IMR-90 (cell line): Measurements from ENCODE around the gene TCIRG1. TPM values are rescaled to one million over a fixed set of nuclear protein-coding genes. Genes with fewer than 3 reads are reported as not detected.

Experiments used
- ATAC-seq: fragments of 200-7000 bp; cut with Tn5 transposase; 2 replicates; pipeline ENCODE4 v1.9.1; 2020; ENCODE audit warnings: low read depth, mild to moderate bottlenecking, moderate library complexity
- BruUV-seq: library from RNA; stranded (reverse); fragments of 400-500 nt; replicated peaks from 2 replicates; lab custom pipeline; 2021; lab: Mats Ljungman, UMichigan
- CTCF ChIA-PET: fragments of 300-600 bp; formaldehyde crosslinking; extraction: SDS; loops from one replicate; lab custom pipeline; 2021; ENCODE audit warnings: antibody characterized with exemption; lab: Yijun Ruan, JAX
- POLR2A ChIA-PET: fragments of 300-600 bp; sonication (Branson Sonifier 250); formaldehyde crosslinking; loops from one replicate; lab custom pipeline; 2022; ENCODE audit warnings: antibody characterized with exemption; ENCODE audit not compliant: unreplicated experiment; lab: Charles Lee
- DNase-seq: peaks from one replicate; pipeline ENCODE4 v3.0.0; 2013
- H2AFZ ChIP-seq: replicated peaks from 2 replicates; pipeline ENCODE3; 2013; ENCODE audit warnings: low read length, mild to moderate bottlenecking; ENCODE audit not compliant: poor library complexity
- H2AK5ac ChIP-seq: 2 replicates; pipeline ENCODE4 v1.6.1; 2013; ENCODE audit warnings: low read depth, low read length, inconsistent platforms
- H2AK9ac ChIP-seq: replicated peaks from 2 replicates; pipeline ENCODE3; 2013; ENCODE audit warnings: mild to moderate bottlenecking, low read depth, low read length, moderate library complexity; ENCODE audit not compliant: poor library complexity
- H2BK120ac ChIP-seq: 2 replicates; pipeline ENCODE4 v1.6.1; 2013; ENCODE audit warnings: low read depth, low read length, inconsistent platforms
- H2BK15ac ChIP-seq: 3 replicates; pipeline ENCODE4 v1.6.1; 2013; ENCODE audit warnings: low read depth, low read length, inconsistent platforms
- H2BK20ac ChIP-seq: 2 replicates; pipeline ENCODE4 v1.6.1; 2013; ENCODE audit warnings: low read depth, mild to moderate bottlenecking, inconsistent platforms, low read length, moderate library complexity
- H2BK5ac ChIP-seq: 2 replicates; pipeline ENCODE4 v1.6.1; 2013; ENCODE audit warnings: mild to moderate bottlenecking, low read depth, low read length, inconsistent platforms; ENCODE audit not compliant: poor library complexity, severe bottlenecking
- H3K14ac ChIP-seq: replicated peaks from 2 replicates; pipeline ENCODE4 v1.6.1; 2013; ENCODE audit warnings: low read depth, low read length, inconsistent platforms
- H3K18ac ChIP-seq: 2 replicates; pipeline ENCODE4 v1.6.1; 2013; ENCODE audit warnings: low read depth, low read length, control low read depth
- H3K23ac ChIP-seq: 2 replicates; pipeline ENCODE4 v1.6.1; 2013; ENCODE audit warnings: low read depth, low read length, inconsistent platforms
- H3K27ac ChIP-seq: 2 replicates; pipeline ENCODE4 v1.5.1; 2013; ENCODE audit warnings: mild to moderate bottlenecking, control low read depth, low read length; ENCODE audit not compliant: insufficient read depth
- H3K27me3 ChIP-seq: 2 replicates; pipeline ENCODE4 v1.6.1; 2013; ENCODE audit warnings: low read length; ENCODE audit not compliant: control insufficient read depth, insufficient read depth
- H3K36me3 ChIP-seq: 2 replicates; pipeline ENCODE4 v1.6.1; 2013; ENCODE audit warnings: low read length, mixed read lengths; ENCODE audit not compliant: control insufficient read depth, insufficient read depth
- H3K4ac ChIP-seq: 2 replicates; pipeline ENCODE4 v1.6.1; 2013; ENCODE audit warnings: low read depth, low read length, inconsistent platforms
- H3K4me1 ChIP-seq: 2 replicates; pipeline ENCODE4 v1.6.1; 2013; ENCODE audit warnings: low read length, mixed read lengths; ENCODE audit not compliant: control insufficient read depth, insufficient read depth
- H3K4me2 ChIP-seq: 2 replicates; pipeline ENCODE4 v1.6.1; 2013; ENCODE audit warnings: low read depth, mild to moderate bottlenecking, control low read depth, low read length, moderate library complexity
- H3K4me3 ChIP-seq: 2 replicates; pipeline ENCODE4 v1.5.1; 2013; ENCODE audit warnings: low read depth, mild to moderate bottlenecking, control low read depth, low read length, moderate library complexity; ENCODE audit not compliant: insufficient read depth
- H3K56ac ChIP-seq: 2 replicates; pipeline ENCODE4 v1.6.1; 2013; ENCODE audit warnings: low read length, inconsistent platforms; ENCODE audit not compliant: insufficient read depth; ENCODE audit errors: extremely low read depth
- H3K79me1 ChIP-seq, 2 experiments: 2 replicates each; pipeline ENCODE4 v1.6.1; 2013; ENCODE audit warnings: low read length in 2 of 2, inconsistent platforms in 1 of 2, low read depth in 1 of 2
- H3K9ac ChIP-seq: 2 replicates; pipeline ENCODE4 v1.6.1; 2013; ENCODE audit warnings: low read depth, low read length, control low read depth
- H3K9me1 ChIP-seq: 2 replicates; pipeline ENCODE4 v1.6.1; 2013; ENCODE audit warnings: low read length, inconsistent platforms; ENCODE audit not compliant: insufficient read depth
- H3K9me3 ChIP-seq: 2 replicates; pipeline ENCODE4 v1.6.1; 2013; ENCODE audit warnings: low read length; ENCODE audit not compliant: control insufficient read depth, insufficient read depth
- H4K20me1 ChIP-seq: 2 replicates; pipeline ENCODE4 v1.6.1; 2013; ENCODE audit warnings: low read length, inconsistent platforms; ENCODE audit not compliant: insufficient read depth
- H4K5ac ChIP-seq: 2 replicates; pipeline ENCODE4 v1.6.1; 2013; ENCODE audit warnings: mild to moderate bottlenecking, low read depth, low read length, control low read depth
- H4K8ac ChIP-seq, 2 experiments: 2 replicates each; pipeline ENCODE4 v1.6.1; 2013; ENCODE audit warnings: low read depth in 2 of 2, low read length in 2 of 2, control low read depth in 1 of 2, inconsistent platforms in 1 of 2
- H4K91ac ChIP-seq: 2 replicates; pipeline ENCODE4 v1.6.1; 2013; ENCODE audit warnings: low read depth, low read length, inconsistent platforms; ENCODE audit not compliant: insufficient read depth
- BHLHE40 ChIP-seq: fragments of 150-350 bp; IDR thresholded peaks from 2 replicates; pipeline ENCODE4 v1.6.1; 2016; ENCODE audit warnings: mild to moderate bottlenecking, low read depth, low read length
- CEBPB ChIP-seq: IDR thresholded peaks from 2 replicates; pipeline ENCODE4 v1.6.1; 2012; ENCODE audit warnings: low read depth, low read length, improper control_type of control experiment
- FOS ChIP-seq: fragments of 150-350 bp; IDR thresholded peaks from 2 replicates; pipeline ENCODE4 v1.6.1; 2016; ENCODE audit warnings: low read depth, low read length
- MAFK ChIP-seq: IDR thresholded peaks from 2 replicates; pipeline ENCODE4 v1.6.1; 2012; ENCODE audit warnings: low read depth, low read length, improper control_type of control experiment
- MAZ ChIP-seq: IDR thresholded peaks from 2 replicates; pipeline ENCODE4 v1.6.1; 2012; ENCODE audit warnings: low read depth, mild to moderate bottlenecking, low read length, improper control_type of control experiment, moderate library complexity, borderline replicate concordance
- MXI1 ChIP-seq: IDR thresholded peaks from 2 replicates; pipeline ENCODE4 v1.6.1; 2012; ENCODE audit warnings: low read depth, mild to moderate bottlenecking, low read length, moderate library complexity, borderline replicate concordance
- NFE2L2 ChIP-seq: fragments of 150-350 bp; IDR thresholded peaks from 2 replicates; pipeline ENCODE4 v1.6.1; 2016; ENCODE audit warnings: low read depth, mild to moderate bottlenecking, low read length
- RAD21 ChIP-seq: IDR thresholded peaks from 2 replicates; pipeline ENCODE4 v1.6.1; 2012; ENCODE audit warnings: low read length, improper control_type of control experiment
- RFX5 ChIP-seq: IDR thresholded peaks from 2 replicates; pipeline ENCODE4 v1.8.0; 2012; ENCODE audit warnings: low read depth, mild to moderate bottlenecking, low read length, moderate library complexity
- SMC3 ChIP-seq: fragments of 150-350 bp; IDR thresholded peaks from 2 replicates; pipeline ENCODE4 v1.6.1; 2016; ENCODE audit warnings: low read depth, mild to moderate bottlenecking, antibody characterized with exemption, low read length, moderate library complexity
- USF2 ChIP-seq: fragments of 150-350 bp; IDR thresholded peaks from 2 replicates; pipeline ENCODE4 v1.6.1; 2017; ENCODE audit warnings: mild to moderate bottlenecking, antibody characterized with exemption, low read length, low read depth
- WGBS, 2 experiments: methylation state at CpG; one replicate each; pipeline versions ENCODE4 v1.1.5 to v1.1.7; 2013; ENCODE audit warnings: missing lambda C conversion rate in 2 of 2; ENCODE audit not compliant: insufficient read length in 1 of 2; ENCODE audit errors: extremely low coverage in 2 of 2; 5-methylcytosine and 5-hydroxymethylcytosine counted together
- dilution Hi-C: fragments of 300-500 bp; cut with HindIII; formaldehyde crosslinking; loops from one replicate; pipeline ENCODE4 v1.14.3; 2018; ENCODE audit warnings: low sequenced_read_pairs; ENCODE audit not compliant: unreplicated experiment
- in situ Hi-C: fragments of 300-500 bp; cut with MboI; formaldehyde crosslinking; loops from 3 replicates; pipeline ENCODE4 v1.14.3; 2019; ENCODE audit warnings: low sequenced_read_pairs, inconsistent platforms, mixed read lengths
- intact Hi-C: fragments of 100-400 bp; cut with micrococcal nuclease; formaldehyde crosslinking; loops from 2 replicates; pipeline ENCODE4 v1.10.0; 2022
- polyA plus RNA-seq, 3 experiments: library from polyadenylated mRNA; depleted of rRNA; stranded (reverse); fragments of >200 nt; gene quantifications; 2 replicates each; pipeline ENCODE4 v1.2.3, GENCODE V29; 2012; ENCODE audit warnings: low replicate concordance in 1 of 3
- total RNA-seq: library from RNA; depleted of rRNA; stranded (reverse); fragments of >200 nt; gene quantifications from 2 replicates; pipeline ENCODE4 v1.2.3, GENCODE V29; 2012
- TF ChIP-seq, protein P1 (sequence below): conservative IDR thresholded peaks from 2 replicates; pipeline ENCODE4 v1.5.1; 2012; ENCODE audit warnings: mild to moderate bottlenecking, low read depth, low read length, improper control_type of control experiment

TCIRG1 gene
- total and polyA plus RNA-seq, 2 of the 4 experiments (the other 2 are of a cell fraction) = 25.3 to 117 TPM

- dilution Hi-C loops = no loop called here
- Histone ChIP-seq H2AK9ac (peak overlapping the region; percentile 34), H2AK5ac (no peak overlapping the region), H4K91ac (no peak overlapping the region), H2BK120ac (no peak overlapping the region), H3K56ac (no peak overlapping the region), H4K5ac (no peak overlapping the region), H3K9me1 (no peaks in the 10 kb centered on the region), H3K79me1 (peaks cover 14 to 55% of the 10 kb centered on the region in 2 experiments; a peak in 3 of 4 replicates), H3K4me3 (no peak overlapping the region), H3K9ac (no peak overlapping the region), H3K9me3 (no peaks in the 10 kb centered on the region), H4K20me1 (no peaks in the 10 kb centered on the region; the same call in 1 of the 2 replicates), H2BK15ac (no peak overlapping the region), H3K36me3 (peaks cover 16% of the 10 kb centered on the region; the same call in 1 of the 2 replicates), H3K4me1 (peaks cover 22% of the 10 kb centered on the region), H2AFZ (no peak overlapping the region), H3K4ac (no peak overlapping the region), H3K27me3 (no peaks in the 10 kb centered on the region), H3K14ac (no peak overlapping the region), H3K27ac (no peak overlapping the region), H2BK5ac (no peak overlapping the region), H3K23ac (no peak overlapping the region), H3K4me2 (no peak overlapping the region), H3K18ac (no peak overlapping the region), H2BK20ac (no peak overlapping the region), H4K8ac (no peak overlapping the region)
- in situ Hi-C loops = no loop called here
- ATAC-seq (no peak), DNase-seq (no peak)
- CTCF ChIA-PET = no interaction called here
- intact Hi-C loops = no loop called here
- POLR2A ChIA-PET = no interaction called here
- WGBS, 2 experiments = 92% methylated on average over 6 of the region's 14 CpGs; no CpG with 5 or more reads in 1 of the 2 experiments
- TF ChIP-seq FOS (no peak), USF2 (no peak), CEBPB (no peak), MAFK (no peak), BHLHE40 (no peak), NFE2L2 (no peak), RAD21 (no peak), MAZ (no peak), RFX5 (no peak), MXI1 (no peak), SMC3 (no peak)
- TF ChIP-seq, protein P1, sequence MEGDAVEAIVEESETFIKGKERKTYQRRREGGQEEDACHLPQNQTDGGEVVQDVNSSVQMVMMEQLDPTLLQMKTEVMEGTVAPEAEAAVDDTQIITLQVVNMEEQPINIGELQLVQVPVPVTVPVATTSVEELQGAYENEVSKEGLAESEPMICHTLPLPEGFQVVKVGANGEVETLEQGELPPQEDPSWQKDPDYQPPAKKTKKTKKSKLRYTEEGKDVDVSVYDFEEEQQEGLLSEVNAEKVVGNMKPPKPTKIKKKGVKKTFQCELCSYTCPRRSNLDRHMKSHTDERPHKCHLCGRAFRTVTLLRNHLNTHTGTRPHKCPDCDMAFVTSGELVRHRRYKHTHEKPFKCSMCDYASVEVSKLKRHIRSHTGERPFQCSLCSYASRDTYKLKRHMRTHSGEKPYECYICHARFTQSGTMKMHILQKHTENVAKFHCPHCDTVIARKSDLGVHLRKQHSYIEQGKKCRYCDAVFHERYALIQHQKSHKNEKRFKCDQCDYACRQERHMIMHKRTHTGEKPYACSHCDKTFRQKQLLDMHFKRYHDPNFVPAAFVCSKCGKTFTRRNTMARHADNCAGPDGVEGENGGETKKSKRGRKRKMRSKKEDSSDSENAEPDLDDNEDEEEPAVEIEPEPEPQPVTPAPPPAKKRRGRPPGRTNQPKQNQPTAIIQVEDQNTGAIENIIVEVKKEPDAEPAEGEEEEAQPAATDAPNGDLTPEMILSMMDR = no peak
- no TSS peak for BruUV-seq
These were observed 2.0 kb upstream of the TCIRG1 start for GRCh38 chr11:68036717-68037239.
